HPDE6-E6E7 (cell line): ENCODE measurements around the gene RCOR2.
A peak's percentile ranks its signal among the peaks of the same experiment; 100 is the strongest.

Experiments
- DNase-seq: peaks from one replicate; pipeline ENCODE4 v3.0.0; 2011; ENCODE audit warnings: missing footprints; ENCODE audit errors: extremely low spot score

The RCOR2 gene

DNA sequence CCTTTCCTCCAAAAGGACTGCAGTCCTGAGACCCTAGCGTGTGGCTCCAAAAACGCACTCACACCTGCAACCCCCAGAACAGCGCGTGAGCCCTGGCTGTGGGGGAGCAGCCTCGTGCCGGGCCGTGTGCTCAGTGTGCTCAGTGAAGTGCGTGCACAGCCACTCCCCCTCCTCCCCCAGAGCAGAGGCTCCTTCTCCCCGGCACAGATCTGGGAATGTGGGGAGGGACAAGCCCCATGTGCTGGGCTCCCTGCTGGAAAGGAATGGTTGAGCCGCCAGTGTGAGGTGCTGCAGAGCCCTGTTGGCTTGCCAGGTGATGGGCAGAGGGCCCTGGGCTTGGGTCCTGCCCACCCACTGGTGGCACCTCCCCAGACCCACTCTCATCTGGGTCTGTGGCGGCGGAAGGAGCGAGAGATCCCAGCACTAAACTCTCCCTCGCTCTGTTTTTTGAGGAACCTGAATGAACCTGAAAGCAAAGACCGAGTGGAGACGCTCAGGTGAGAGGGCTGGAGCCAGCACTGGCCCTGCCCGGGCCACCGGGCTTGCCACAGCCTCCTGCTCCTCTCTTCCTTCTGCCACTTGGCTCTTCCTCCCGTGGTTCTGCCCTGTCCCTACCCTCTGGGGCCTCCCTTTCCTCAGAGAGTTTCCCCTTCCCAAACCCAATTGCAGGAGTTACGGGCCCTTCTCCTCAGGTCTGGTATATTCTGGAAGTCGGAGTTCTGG is 9.0 kb downstream of the RCOR2 start:
- no peak for DNase-seq

DNA sequence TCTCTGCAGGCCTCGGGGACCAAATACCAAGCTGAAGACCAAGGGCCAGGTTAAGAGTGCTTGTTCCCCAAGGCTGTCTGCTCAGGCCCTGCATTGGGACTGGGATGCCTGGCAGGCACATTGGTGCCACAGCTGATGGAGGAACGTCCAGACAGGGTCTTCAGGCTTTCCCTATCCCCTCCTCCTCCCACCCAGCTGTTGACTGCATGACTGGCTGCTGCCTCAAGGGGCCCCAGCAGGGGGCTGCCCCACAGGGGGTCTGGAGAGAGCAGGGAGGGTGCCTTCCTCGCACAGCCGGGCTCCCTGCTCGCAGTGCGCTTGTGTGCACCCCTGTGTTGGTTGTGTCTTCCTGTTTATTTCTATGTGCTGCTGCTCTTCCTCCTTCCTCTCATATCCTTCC is 9.9 kb downstream of the RCOR2 start:
- DNase-seq: no peak

DNA sequence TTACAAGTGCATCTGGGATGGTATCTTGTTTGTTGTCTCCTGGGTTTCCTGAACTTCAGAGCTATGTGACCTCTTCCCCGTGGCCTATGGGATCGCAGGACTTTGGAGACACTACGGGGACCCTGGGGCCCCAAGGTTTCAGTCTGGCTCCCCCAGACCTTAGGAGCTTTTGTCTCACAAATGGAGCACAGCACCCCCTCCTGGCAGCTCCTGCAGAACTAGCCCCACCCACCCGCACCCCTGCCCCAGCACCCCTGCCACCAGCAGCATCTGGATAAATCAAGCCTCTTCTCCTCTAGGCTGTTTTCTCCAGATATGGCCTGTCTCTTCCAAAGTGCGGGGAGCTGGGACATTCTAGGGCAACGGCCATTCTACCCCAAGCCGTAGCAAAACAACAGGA is 10.4 kb downstream of the RCOR2 start:
- DNase-seq: no peak

DNA sequence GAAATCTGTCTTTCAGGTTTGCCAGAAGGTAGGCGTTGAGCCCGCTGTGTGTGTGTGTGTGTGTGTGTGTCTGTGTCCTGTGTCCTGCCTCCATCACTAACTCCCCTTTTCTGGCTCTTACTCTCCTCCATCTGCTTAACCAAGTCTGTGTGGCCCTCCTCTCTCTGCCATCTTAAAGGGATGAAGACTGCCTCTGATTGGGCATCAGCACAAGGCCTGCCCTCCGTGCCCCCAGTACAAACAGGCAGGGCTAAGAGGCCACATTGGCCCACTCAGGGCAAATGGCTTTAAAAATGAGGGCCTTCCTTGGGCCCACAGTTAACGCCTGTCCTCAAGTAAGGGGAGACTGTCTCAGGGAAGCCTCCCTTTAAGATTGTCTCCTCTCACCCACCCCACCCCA is 10.9 kb downstream of the RCOR2 start:
- no peak for DNase-seq

DNA sequence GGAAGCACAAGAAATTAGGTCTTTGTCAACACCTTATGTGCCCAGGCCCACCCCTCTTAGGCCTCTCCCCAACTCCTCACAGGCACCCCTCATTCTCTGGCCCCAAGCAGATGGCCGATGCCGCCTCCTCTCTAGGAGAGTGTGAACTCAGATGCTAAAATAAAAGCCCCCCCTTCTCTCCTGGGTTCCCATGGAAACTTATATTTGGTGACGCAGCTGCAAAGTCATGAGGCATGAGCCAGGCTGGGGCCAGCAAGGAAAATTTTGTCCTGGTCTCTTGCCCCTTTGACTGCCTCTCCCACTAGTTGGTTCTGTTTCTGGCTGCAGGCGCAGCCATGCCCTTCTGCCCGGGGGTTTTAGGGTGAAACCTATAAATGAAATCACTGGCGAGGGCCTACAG is 11.8 kb downstream of the RCOR2 start:
- no peak for DNase-seq

DNA sequence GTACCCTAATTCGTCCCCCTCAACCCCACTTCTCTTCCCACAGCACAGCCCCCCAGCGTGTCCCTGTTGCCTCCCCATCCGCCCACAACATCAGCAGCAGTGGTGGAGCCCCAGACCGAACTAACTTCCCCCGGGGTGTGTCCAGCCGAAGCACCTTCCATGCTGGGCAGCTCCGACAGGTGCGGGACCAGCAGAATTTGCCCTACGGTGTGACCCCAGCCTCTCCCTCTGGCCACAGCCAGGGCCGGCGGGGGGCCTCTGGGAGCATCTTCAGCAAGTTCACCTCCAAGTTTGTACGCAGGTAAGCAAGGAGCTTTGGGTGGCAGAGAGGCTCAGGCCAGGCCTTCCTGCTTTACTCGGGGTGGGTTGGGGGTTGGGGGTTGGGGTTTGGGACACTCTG is 12.2 kb downstream of the RCOR2 start:
- DNase-seq: no peak

DNA sequence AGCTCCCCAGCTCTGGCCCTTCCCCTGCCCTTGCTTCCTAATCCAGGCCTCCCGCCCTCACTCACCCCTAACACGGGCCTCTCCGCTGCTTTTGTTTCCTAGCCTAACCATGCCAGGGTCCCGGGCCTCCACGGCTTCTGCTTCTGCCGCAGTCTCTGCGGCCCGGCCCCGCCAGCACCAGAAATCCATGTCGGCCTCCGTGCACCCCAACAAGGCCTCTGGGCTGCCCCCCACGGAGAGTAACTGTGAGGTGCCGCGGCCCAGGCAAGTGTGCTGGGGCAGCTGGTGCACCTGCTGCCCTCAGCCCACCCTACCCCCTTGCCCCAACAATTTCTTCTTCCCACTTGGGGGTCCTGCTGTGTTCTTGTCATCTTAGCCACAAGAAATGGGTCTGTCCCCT is 13.1 kb downstream of the RCOR2 start:
- DNase-seq: no peak

DNA sequence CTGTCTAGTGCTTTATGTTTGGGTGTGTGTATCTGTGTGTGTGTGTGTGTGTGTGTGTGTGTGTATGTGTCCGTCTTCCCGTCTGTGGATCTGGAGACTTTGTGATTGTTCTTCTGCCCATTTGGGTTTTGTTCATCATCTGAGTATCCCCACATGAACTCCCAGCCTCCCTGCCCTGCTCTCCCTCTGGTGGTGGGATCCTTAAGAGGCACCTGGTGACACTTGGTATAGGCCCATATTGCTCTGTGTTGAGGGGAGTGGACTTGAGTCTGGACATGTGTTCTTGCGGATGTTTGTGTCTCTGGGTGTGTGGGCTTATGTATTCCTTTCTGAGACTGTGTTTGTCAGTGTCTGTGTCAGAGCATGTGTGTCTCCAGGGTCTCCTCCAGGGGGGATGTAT is 15.3 kb downstream of the RCOR2 start:
- no peak for DNase-seq

DNA sequence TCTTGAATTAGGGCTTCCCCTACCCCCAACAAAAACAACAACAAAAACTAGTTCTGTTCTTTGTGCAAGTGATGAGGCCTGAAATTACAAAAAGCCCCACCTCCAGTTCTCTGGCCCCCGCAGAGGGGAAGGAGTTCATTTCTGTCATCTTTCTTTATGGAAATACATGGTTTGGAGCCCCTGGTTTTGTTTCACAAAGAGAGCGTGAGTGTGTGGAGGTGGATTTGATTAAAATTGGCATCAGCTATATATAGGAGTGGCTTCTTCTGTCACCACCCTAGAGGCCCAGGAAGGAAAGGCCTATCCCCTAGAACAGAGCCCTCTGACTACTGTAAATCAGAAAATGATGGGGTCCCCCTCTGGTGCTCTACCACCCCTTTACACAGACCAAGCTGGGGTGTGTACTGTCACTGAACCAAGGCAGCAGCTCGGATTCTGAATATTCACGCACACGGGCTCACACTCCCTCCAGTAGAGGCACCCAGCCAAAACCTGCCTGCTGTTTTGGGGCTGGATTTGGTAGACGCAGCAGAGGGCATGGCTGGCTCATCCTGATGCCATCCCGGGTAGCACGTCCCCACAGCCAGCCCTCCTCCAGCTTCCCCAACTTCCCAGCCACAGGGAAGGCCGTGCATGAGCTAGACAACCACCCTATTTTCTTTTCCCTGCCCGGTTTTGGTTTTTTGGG is 19.4 kb downstream of the RCOR2 start:
- no peak for DNase-seq

DNA sequence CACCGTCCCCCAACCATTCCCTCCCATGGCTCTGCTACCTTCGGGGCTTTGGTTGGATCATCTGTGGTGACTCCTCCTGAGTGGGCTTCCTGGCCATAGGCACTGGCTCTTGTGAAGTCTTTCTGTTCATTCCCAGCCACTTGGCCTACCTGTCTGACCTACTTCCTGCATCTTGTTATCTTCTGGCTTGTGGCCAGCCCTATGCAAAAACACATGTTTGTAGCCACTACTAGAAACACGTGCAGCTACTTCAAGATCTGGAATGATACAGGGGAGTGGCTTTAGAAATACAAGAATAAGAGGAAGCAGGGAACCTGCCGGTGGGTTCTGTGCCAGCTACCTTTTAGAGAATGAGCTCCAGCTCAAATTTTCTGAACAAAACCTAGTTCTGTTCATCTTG is 20.9 kb downstream of the RCOR2 start:
- DNase-seq: no peak

DNA sequence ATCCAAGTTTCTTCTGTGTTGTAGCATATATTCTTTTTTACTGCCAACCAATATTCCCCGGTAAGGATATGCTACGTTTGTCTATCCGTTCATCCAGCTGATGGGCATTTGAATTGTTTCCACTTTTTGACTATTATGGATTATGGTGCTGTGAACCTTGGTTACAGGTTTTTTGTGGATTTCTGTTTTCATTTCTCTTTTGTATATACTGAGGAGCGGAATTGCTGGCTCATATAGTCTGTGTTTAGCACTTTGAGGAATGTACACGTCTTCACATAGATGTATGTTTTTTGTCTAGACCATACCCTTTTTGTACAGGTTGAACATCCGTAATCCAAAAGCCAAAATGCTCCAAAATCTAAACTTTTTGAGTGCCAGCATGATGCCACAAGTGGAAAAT is 23.6 kb downstream of the RCOR2 start:
- DNase-seq: no peak

DNA sequence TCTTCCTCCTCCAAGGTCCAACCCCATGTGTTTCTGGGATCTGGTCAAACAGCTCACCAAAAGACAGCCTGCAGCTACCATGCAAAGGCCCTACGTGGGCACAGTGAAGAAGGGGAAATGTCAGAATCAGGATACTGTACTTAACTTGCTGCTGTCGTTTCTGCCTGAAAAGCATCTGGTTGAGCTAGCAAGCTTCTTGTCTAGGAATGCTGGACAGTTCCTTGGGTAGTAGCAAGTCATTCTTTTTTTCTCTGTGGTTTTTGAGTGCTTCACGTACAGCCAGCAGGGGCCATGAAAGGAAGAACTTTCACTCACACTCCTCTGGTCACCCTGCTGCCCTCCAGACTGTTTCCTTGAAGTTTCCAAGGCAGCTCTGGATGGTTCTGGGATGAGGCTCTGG is 24.7 kb downstream of the RCOR2 start:
- DNase-seq: no peak

DNA sequence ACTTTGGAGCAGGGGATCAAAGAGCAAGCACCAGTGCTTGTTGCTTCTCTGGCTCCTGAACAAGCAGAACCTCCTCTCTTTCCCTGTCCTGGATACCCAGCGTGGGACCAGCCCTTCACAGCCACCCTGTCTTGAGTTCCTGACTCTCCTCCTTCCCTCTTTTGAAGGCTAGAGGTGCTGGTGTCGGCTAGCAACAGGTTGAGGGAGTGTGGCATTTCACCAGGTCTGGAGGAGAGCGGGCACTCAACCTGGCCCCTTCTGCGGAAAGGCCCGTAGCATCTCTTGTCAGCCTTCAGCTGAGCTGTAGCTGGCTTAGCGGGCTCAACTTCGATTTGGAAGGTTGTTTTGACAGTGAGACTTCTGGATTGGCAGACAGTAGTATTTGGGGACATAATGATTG is 26.6 kb downstream of the RCOR2 start:
- DNase-seq: no peak

DNA sequence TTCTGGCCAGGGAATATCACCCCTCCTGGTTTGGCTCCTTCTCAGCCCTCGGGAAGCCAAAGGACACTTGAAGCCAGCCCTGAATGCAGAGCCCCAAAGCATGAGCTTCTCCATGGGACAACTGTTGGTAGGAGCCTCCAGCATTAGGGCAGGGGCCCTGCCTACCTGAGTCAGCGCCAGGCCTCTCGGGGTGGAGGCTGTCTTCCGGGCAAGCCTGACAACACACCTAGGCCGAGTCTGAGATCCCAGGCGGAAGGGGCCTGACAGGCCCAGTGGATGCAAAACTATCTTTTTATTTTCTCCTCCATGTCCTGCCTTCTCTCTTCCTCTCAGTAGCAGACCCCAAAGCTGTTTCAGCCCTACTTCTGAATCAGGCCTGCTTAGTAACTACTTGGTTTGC is 27.6 kb downstream of the RCOR2 start:
- peak; percentile 87 for DNase-seq

DNA sequence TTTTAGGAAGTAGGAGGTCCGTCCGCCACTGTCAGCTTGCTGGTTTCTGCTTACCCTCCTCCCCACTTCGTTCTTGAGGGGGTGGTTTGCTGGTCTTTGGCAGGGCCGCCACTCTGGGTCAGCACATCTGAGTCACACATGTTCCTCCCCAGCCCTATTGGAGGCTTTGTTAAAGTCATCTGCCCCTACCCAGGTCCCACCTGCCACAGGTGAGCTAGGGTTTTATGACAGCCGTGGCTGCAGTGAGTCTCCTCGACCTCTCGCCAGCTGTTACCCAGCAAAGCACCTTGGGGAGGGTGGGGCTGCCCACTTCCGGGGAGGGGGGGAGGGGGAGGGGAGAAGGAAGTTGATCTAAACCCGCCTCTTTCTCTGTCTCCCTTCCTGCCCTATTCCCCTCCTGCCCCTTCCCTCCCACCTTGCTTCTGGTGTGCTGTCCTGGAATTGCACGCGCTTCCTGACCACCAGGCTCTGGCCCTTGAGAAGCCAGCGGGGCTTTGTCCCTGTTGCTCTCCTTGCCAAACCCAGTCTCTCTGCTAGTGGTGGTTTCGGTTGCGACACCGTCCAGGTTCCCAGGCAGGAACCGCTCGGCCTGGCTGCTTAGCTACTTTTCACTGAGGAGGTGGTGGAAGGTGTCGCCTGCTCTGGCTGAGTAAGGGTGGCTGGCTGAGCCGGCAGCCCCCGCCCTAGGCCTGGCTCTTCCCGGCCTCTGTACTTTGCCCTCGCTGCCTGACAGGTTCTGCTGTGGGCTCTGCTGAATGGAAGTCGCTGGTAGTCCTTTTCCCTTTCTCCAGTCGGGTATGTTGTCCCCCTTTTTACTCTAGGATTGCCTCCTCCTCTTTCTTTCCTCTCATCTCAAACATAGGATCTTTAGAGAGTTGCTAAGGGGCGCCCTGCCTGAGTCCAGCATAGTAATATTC is 28.5 kb downstream of the RCOR2 start:
- DNase-seq: peak; percentile 82

DNA sequence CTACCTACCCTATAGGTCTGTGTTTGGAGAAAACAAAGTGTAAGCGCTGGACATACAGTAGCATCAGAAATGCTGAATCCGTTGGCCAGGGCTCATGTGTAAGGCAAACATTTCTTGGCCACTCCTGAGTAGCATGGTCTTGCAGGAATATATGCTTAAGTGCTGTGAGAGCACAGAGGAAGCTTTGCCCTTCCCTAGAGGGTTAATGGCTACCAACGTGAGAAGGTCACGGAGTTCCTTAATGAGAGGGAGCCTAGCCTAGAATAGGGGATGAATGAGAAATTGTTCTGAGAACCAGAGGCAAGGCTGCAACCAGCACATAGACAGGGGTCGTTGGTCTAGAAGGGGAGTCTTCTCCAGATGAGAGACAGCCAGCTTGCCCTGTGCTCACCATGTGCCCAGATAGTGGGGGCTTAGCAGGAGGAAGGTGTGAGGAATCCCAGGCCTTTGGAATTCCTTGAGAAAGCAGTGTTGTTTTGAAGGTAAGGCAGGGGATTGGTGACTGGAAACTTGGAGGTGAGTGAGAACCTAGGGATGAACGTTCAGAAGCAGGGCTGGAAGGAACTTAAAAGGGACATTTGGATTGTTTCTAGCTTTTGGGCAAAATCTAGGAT is 29.5 kb downstream of the RCOR2 start:
- no peak for DNase-seq

DNA sequence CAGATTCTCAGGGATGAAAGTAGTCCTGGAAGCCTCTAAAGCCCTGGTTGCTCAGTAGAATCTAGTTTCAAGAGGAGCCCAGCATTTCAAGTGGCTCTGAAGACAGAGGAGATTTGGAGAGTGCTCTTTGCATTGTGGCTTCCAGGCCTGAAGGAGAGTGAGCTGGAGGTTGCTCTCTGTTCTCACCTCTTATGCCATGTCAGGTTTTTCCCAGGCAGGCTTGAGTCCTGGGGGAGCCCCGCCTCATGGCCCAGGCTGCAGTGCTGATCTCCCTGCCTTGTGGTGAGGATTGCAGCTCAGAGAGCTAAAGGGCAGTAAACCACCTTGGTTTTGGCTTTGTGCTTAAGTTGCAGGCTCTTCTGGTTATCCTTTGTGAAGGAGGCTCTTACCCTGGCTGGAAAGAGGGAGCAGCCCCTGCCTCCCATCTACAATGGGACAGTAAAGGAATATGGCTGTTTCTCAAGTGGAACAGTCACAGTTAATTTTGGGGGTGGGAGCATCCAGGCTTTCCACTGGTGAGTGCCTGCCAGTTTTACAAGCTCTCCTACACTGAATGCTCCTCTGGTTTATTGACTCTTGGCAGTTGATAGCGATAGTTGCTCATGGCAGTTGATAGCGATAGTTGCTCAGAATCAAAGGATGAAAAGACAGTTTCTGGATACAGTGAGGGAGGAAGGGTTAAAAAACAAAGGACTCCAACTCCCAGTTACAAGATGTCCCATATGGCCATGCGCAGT is 32.6 kb downstream of the RCOR2 start:
- no peak for DNase-seq

DNA sequence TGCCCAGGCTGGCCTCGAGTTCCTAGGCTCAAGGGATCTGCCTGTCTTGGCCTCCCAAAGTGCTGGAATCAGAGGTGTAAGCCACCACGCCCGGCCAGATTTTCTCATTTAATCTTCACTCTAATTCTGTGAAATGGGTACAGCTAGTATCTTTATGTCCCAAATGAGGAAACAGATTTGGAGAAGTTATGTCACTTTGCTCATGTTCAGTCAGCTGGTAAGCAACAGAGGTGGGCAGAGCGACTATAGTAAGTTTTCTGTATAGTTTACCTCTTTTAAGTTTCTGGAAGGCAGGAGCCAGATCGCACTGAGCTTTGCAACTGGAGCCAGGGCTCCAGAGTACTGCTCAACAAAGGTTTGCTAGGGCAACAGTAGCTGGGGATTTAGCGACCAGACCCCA is 33.2 kb downstream of the RCOR2 start:
- no peak for DNase-seq

DNA sequence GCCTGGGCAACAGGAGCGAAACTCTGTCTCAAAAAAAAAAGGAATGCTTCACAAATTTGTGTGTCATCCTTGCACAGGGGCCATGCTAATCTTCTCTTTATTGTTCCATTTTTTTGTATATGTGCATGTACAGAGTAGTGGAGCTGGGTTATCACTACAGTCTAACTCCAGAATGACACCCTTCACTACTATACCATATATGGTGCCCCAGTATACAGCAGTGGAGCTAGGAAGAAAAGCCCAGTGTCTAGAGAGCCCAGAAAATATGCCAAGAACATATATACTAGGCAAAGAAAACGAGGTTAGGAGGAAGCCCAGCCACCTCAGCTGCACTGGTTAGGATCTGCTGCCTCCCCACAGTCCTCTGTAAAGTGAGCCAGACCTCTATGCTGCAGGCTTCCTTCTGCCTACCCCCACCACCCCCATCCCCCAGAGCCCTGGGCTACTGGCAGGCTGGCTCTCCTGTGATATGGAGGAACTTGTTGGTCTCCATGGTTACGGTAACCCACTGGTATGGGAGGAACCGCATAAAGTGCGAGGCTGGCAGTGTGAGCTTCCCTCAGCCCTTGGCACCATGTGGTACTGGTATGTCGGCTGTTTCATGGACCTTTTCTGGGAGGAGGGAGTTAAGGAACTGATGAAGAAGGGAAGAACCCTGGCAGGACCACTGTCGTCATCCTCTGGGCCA is 34.3 kb downstream of the RCOR2 start:
- no peak for DNase-seq

DNA sequence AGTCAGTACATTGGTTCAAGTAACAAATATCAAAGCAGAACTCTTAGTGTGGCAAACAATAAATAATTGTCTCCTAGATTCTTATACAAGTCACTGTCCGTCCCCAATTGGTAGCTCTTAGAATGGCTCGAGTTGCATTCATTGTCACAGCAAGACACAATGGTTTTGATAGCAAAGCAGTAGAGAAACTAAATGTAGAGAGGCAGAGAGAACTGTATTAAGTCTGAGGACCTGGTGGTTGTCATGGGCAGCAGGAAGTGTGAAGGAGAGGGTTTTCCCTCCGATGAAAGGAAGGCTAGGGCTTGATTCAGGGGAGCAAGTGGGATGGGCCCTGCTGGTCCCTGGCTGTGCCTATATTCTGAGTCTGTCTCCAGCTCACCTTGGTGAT is 36.6 kb downstream of the RCOR2 start:
- no peak for DNase-seq
